KOPT-K1 (cell line): ENCODE data around the gene NID1.
"Not testable (repeated sequence)": the region's sequence is repeated elsewhere in the genome, so short reads cannot be mapped to it uniquely, and the experiment has no call there.

Experiments used
- H3K27ac ChIP-seq: fragments of 200-600 bp; sonication (generic); 2 replicates; pipeline ENCODE4 v1.5.1; 2016; ENCODE audit warnings: antibody characterized with exemption, mild to moderate bottlenecking, low read depth, low read length; ENCODE audit not compliant: poor library complexity, severe bottlenecking
- H3K36me3 ChIP-seq: fragments of 200-600 bp; sonication (generic); 2 replicates; pipeline ENCODE4 v1.5.1; 2017; ENCODE audit warnings: antibody characterized with exemption, mild to moderate bottlenecking, low read length, moderate library complexity; ENCODE audit not compliant: insufficient read depth
- H3K9me3 ChIP-seq: fragments of 200-600 bp; sonication (generic); 2 replicates; pipeline ENCODE4 v1.5.1; 2017; ENCODE audit warnings: antibody characterized with exemption, low read length, mild to moderate bottlenecking; ENCODE audit not compliant: insufficient read depth, poor library complexity, severe bottlenecking

Gene NID1

GRCh38 chr1:235989105-235989504 is 75.8 kb downstream of the NID1 start:
- Histone ChIP-seq H3K27ac (no peak overlapping the region), H3K9me3 (peaks cover 20% of the 10 kb centered on the region), H3K36me3 (no peaks in the 10 kb centered on the region)

- peaks cover 20% of the 10 kb centered on the region for H3K9me3 ChIP-seq
- no peaks in the 10 kb centered on the region for H3K36me3 ChIP-seq
- no peak overlapping the region for H3K27ac ChIP-seq
Measured at GRCh38 chr1:235986869-235987268, 78.0 kb downstream of the NID1 start.

GRCh38 chr1:235984041-235984825 is 80.7 kb downstream of the NID1 start:
- no peak overlapping the region for H3K27ac ChIP-seq
- H3K9me3 ChIP-seq, result peaks cover 6% of the 10 kb centered on the region
- no peaks in the 10 kb centered on the region for H3K36me3 ChIP-seq

GRCh38 chr1:235980976-235981375 is 83.9 kb downstream of the NID1 start:
- Histone ChIP-seq H3K36me3 (no peaks in the 10 kb centered on the region), H3K27ac (no peak overlapping the region), H3K9me3 (no peaks in the 10 kb centered on the region)

GRCh38 chr1:235979716-235980333 is 85.1 kb downstream of the NID1 start:
- Histone ChIP-seq H3K27ac (no peak overlapping the region), H3K36me3 (no peaks in the 10 kb centered on the region), H3K9me3 (no peaks in the 10 kb centered on the region)

GRCh38 chr1:235979176-235979575 is 85.7 kb downstream of the NID1 start:
- Histone ChIP-seq H3K27ac (no peak overlapping the region), H3K36me3 (no peaks in the 10 kb centered on the region), H3K9me3 (no peaks in the 10 kb centered on the region)

- Histone ChIP-seq H3K36me3 (no peaks in the 10 kb centered on the region), H3K9me3 (no peaks in the 10 kb centered on the region), H3K27ac (no peak overlapping the region)
Measured at GRCh38 chr1:235976490-235976889, 88.4 kb downstream of the NID1 start.

- no peak overlapping the region for H3K27ac ChIP-seq
Measured at GRCh38 chr1:235974616-235975015, 90.3 kb downstream of the NID1 start.

GRCh38 chr1:235972691-235973090 is 92.2 kb downstream of the NID1 start:
- H3K36me3 ChIP-seq, H3K9me3 ChIP-seq, H3K27ac ChIP-seq: not testable (repeated sequence)

More at GRCh38 chr1:235974616-235975015, 90.3 kb downstream of the NID1 start:
- Histone ChIP-seq H3K36me3 (no peaks in the 10 kb centered on the region), H3K9me3 (no peaks in the 10 kb centered on the region)

- Histone ChIP-seq H3K9me3 (no peaks in the 10 kb centered on the region), H3K36me3 (no peaks in the 10 kb centered on the region), H3K27ac (no peak overlapping the region)
Measured at GRCh38 chr1:235972311-235972689, 92.6 kb downstream of the NID1 start.

- H3K27ac ChIP-seq, result no peak overlapping the region
- no peaks in the 10 kb centered on the region for H3K36me3 ChIP-seq
- no peaks in the 10 kb centered on the region for H3K9me3 ChIP-seq
Measured at GRCh38 chr1:235971571-235972310, 93.1 kb downstream of the NID1 start.

GRCh38 chr1:235971020-235971419 is 93.9 kb downstream of the NID1 start:
- Histone ChIP-seq H3K27ac (no peak overlapping the region), H3K9me3 (no peaks in the 10 kb centered on the region), H3K36me3 (no peaks in the 10 kb centered on the region)

GRCh38 chr1:235968831-235969230 is 96.1 kb downstream of the NID1 start:
- no peak overlapping the region for H3K27ac ChIP-seq
- no peaks in the 10 kb centered on the region for H3K9me3 ChIP-seq
- H3K36me3 ChIP-seq, result no peaks in the 10 kb centered on the region

- not testable (repeated sequence) for H3K36me3 ChIP-seq, H3K27ac ChIP-seq, H3K9me3 ChIP-seq
Measured at GRCh38 chr1:235966134-235966533, 98.8 kb downstream of the NID1 start.

GRCh38 chr1:235960809-235961208 is 104.1 kb downstream of the NID1 start:
- no peak overlapping the region for H3K27ac ChIP-seq
- H3K9me3 ChIP-seq, result no peaks in the 10 kb centered on the region
- H3K36me3 ChIP-seq, result no peaks in the 10 kb centered on the region
